HCT116 (cell line): ENCODE measurements around the gene MAP3K5. TPM values are rescaled to one million over a fixed set of nuclear protein-coding genes. Genes with fewer than 3 reads are reported as not detected.

Experiments
- ATAC-seq: fragments of 200-7000 bp; cut with Tn5 transposase; 2 replicates; pipeline ENCODE4 v1.9.1; 2020; ENCODE audit warnings: mild to moderate bottlenecking, moderate library complexity
- BruUV-seq: library from RNA; stranded (reverse); fragments of 400-500 nt; replicated peaks from 2 replicates; lab custom pipeline; 2021; lab: Mats Ljungman, UMichigan
- CTCF ChIA-PET: fragments of 300-600 bp; sonication (Branson Sonifier 250); formaldehyde crosslinking; loops from one replicate; lab custom pipeline; 2021; ENCODE audit warnings: antibody characterized with exemption; lab: Charles Lee
- POLR2A ChIA-PET: fragments of 300-600, 350-600 bp; sonication (Branson Sonifier 250); formaldehyde crosslinking; loops from one replicate; lab custom pipeline; 2021; ENCODE audit warnings: antibody characterized with exemption; lab: Charles Lee
- RAD21 ChIA-PET, 2 experiments: fragments of 300-600 bp; sonication (Branson Sonifier 250); formaldehyde crosslinking; loops; one replicate each; lab custom pipeline; 2023; ENCODE audit warnings: low total read pairs in 2 of 2; ENCODE audit not compliant: uncharacterized antibody in 2 of 2, unreplicated experiment in 2 of 2, low non-redundant PET in 1 of 2; lab: Charles Lee
- DNase-seq: peaks from one replicate; pipeline ENCODE4 v3.0.0-alpha.2; 2010; ENCODE audit warnings: low read depth, low spot score
- H2AFZ ChIP-seq: fragments of 200-600 bp; shearing (Covaris generic), sonication (generic); 2 replicates; pipeline ENCODE4 v1.6.1; 2017; ENCODE audit warnings: low read depth, mixed run types, mixed read lengths, antibody characterized with exemption, low read length; ENCODE audit not compliant: poor library complexity, severe bottlenecking
- H3K27ac ChIP-seq: 2 replicates; pipeline ENCODE4 v1.5.1; 2012; ENCODE audit warnings: low read depth, low read length
- H3K27me3 ChIP-seq: fragments of 200-600 bp; sonication (generic); 2 replicates; pipeline ENCODE4 v1.6.1; 2016; ENCODE audit warnings: mixed run types, low read length, mixed read lengths; ENCODE audit not compliant: insufficient read depth
- H3K36me3 ChIP-seq, 2 experiments: fragments of 200-500 bp in 1 of 2; fragments of 200-600 bp in 1 of 2; sonication (Bioruptor generic) in 1 of 2; sonication (generic) in 1 of 2; 2 replicates each; pipeline versions ENCODE4 v1.5.1 to v1.6.1; 2014 to 2016; ENCODE audit warnings: low read length in 2 of 2, inconsistent platforms in 1 of 2, mixed read lengths in 1 of 2, mixed run types in 1 of 2; ENCODE audit not compliant: insufficient read depth in 2 of 2, control insufficient read depth in 1 of 2
- H3K4me1 ChIP-seq, 2 experiments: fragments of 200-600 bp in 1 of 2; sonication (generic) in 1 of 2; 2 replicates each; pipeline versions ENCODE4 v1.5.1 to v1.6.1; 2012 to 2017; ENCODE audit warnings: low read length in 2 of 2, inconsistent platforms in 1 of 2, mild to moderate bottlenecking in 1 of 2, mixed read lengths in 1 of 2, mixed run types in 1 of 2, moderate library complexity in 1 of 2; ENCODE audit not compliant: insufficient read depth in 2 of 2, control insufficient read depth in 1 of 2
- H3K4me2 ChIP-seq: fragments of 200-600 bp; sonication (generic); 2 replicates; pipeline ENCODE4 v1.6.1; 2017; ENCODE audit warnings: mixed run types, low read length, mixed read lengths
- H3K4me3 ChIP-seq, 2 experiments: fragments of 200-600 bp in 1 of 2; sonication (generic) in 1 of 2; replicated peaks in 1 of 2; 2 replicates each; pipeline ENCODE4 v1.5.1; 2011 to 2016; ENCODE audit warnings: low read length in 2 of 2, control low read depth in 1 of 2, low read depth in 1 of 2, mild to moderate bottlenecking in 1 of 2, mixed read lengths in 1 of 2, mixed run types in 1 of 2
- H3K79me2 ChIP-seq: fragments of 200-600 bp; sonication (generic); 2 replicates; pipeline ENCODE4 v1.6.1; 2017; ENCODE audit warnings: mild to moderate bottlenecking, mixed run types, low read length, moderate library complexity, mixed read lengths; ENCODE audit not compliant: insufficient read depth
- H3K9ac ChIP-seq: fragments of 200-600 bp; sonication (generic); 2 replicates; pipeline ENCODE4 v1.6.1; 2016; ENCODE audit warnings: low read length, mixed read lengths
- H3K9me2 ChIP-seq: fragments of 200-600 bp; sonication (generic), shearing (Covaris generic); 2 replicates; pipeline ENCODE4 v1.6.1; 2017; ENCODE audit warnings: mixed run types, mild to moderate bottlenecking, moderate library complexity; ENCODE audit not compliant: insufficient read depth
- H3K9me3 ChIP-seq, 2 experiments: fragments of 200-500 bp in 1 of 2; fragments of 200-600 bp in 1 of 2; sonication (Bioruptor generic) in 1 of 2; sonication (generic) in 1 of 2; 2 replicates each; pipeline ENCODE4 v1.6.1; 2014 to 2017; ENCODE audit warnings: low read length in 2 of 2, mixed read lengths in 2 of 2, inconsistent platforms in 1 of 2, low read depth in 1 of 2, mild to moderate bottlenecking in 1 of 2, mixed run types in 1 of 2, moderate library complexity in 1 of 2; ENCODE audit not compliant: control insufficient read depth in 1 of 2, insufficient read depth in 1 of 2
- H4K20me1 ChIP-seq: fragments of 200-600 bp; sonication (generic), shearing (Covaris generic); 2 replicates; pipeline ENCODE4 v1.6.1; 2017; ENCODE audit warnings: mixed run types, mild to moderate bottlenecking, moderate library complexity; ENCODE audit not compliant: insufficient read depth
- ATF3 ChIP-seq: IDR thresholded peaks from 2 replicates; pipeline ENCODE4 v1.6.1; 2012
- CTCF ChIP-seq, 3 experiments: fragments of 200-600 bp in 1 of 3; sonication (generic) in 1 of 3; IDR thresholded peaks in 2 of 3; conservative IDR thresholded peaks in 1 of 3; 2 replicates each; pipeline ENCODE4 v1.5.1; 2012 to 2017; ENCODE audit warnings: low read depth in 2 of 3, low read length in 2 of 3, antibody characterized with exemption in 1 of 3, borderline replicate concordance in 1 of 3, control low read depth in 1 of 3, mild to moderate bottlenecking in 1 of 3, mixed read lengths in 1 of 3, mixed run types in 1 of 3, moderate library complexity in 1 of 3; ENCODE audit not compliant: insufficient read depth in 1 of 3
- EGR1 ChIP-seq: IDR thresholded peaks from 2 replicates; pipeline ENCODE4 v1.6.1; 2012; ENCODE audit warnings: low read depth
- EZH2phosphoT487 ChIP-seq: fragments of 200-600 bp; IDR thresholded peaks from 2 replicates; pipeline ENCODE4 v1.6.1; 2018; ENCODE audit warnings: antibody characterized with exemption, borderline replicate concordance
- POLR2A ChIP-seq: IDR thresholded peaks from 2 replicates; pipeline ENCODE4 v1.7.0; 2011; ENCODE audit warnings: borderline replicate concordance; ENCODE audit not compliant: insufficient read depth, insufficient read length; ENCODE audit errors: extremely low read depth
- POLR2AphosphoS5 ChIP-seq: IDR thresholded peaks from 2 replicates; pipeline ENCODE4 v1.6.1; 2011; ENCODE audit warnings: mild to moderate bottlenecking, low read depth, low read length, moderate library complexity
- SP1 ChIP-seq: IDR thresholded peaks from 2 replicates; pipeline ENCODE4 v1.6.1; 2012; ENCODE audit warnings: low read depth
- SRF ChIP-seq: IDR thresholded peaks from 2 replicates; pipeline ENCODE4 v1.6.1; 2012; ENCODE audit warnings: low read depth
- intact Hi-C: fragments of 100-400 bp; cut with micrococcal nuclease; formaldehyde crosslinking; loops from 2 replicates; pipeline ENCODE4 v1.10.0; 2022
- total RNA-seq: library from RNA; stranded (reverse); gene quantifications from one replicate; pipeline ENCODE4 v1.2.1, GENCODE V29; 2021; ENCODE audit not compliant: unreplicated experiment

Gene MAP3K5
- total RNA-seq, 1 experiment from 2014 or later = 11.8 TPM

- ChIA-PET RAD21 (no interaction called here), CTCF (interaction anchor here (0.7 to 0.8 kb wide), 2 partner anchors 68 to 163 kb away, joined by 3 read pairs; partner anchors contain the start of gene MAP3K5), POLR2A (no interaction called here)
- H3K9me3 ChIP-seq = no peaks in the 10 kb centered on the region
- no peaks in the 10 kb centered on the region for H3K79me2 ChIP-seq
- no peaks in the 10 kb centered on the region for H3K27me3 ChIP-seq
- DNase-seq (no peak), ATAC-seq (no peak)
- BruUV-seq = no TSS peak
- no peaks in the 10 kb centered on the region for H3K36me3 ChIP-seq
- H3K4me1 ChIP-seq = peaks cover 0 to 5% of the 10 kb centered on the region in 2 experiments; a peak in 3 of 4 replicates
- no peak overlapping the region for H3K9ac ChIP-seq
- H3K27ac ChIP-seq = no peak overlapping the region
- H3K9me2 ChIP-seq = no peaks in the 10 kb centered on the region
- intact Hi-C loops = no loop called here
- no peak overlapping the region for H3K4me3 ChIP-seq
- no peaks in the 10 kb centered on the region for H4K20me1 ChIP-seq
- no peak overlapping the region for H2AFZ ChIP-seq
- H3K4me2 ChIP-seq = 0 out of 2 replicates have a peak overlapping the region, but pooled peaks have one; percentile 6
- TF ChIP-seq CTCF (IDR thresholded peaks at IDR 0.05 in 2 of 3, conservative IDR thresholded peaks at IDR 0.05 in 1 of 3; ENCODE audit: borderline replicate concordance in 1 of 3, insufficient read depth in 1 of 3, low read depth in 2 of 3, low read length in 2 of 3) (no peak), ATF3 (no peak), POLR2A (no peak), EZH2phosphoT487 (no peak), EGR1 (peak; percentile 50; the same call in 1 of the 2 replicates), SP1 (no peak), POLR2AphosphoS5 (no peak)
These were observed 68.5 kb downstream of the MAP3K5 start for GRCh38 chr6:136723780-136724179.

- Histone ChIP-seq H3K9me2 (no peaks in the 10 kb centered on the region), H3K4me2 (no peak overlapping the region), H3K79me2 (no peaks in the 10 kb centered on the region), H3K4me1 (peaks cover 0 to 5% of the 10 kb centered on the region in 2 experiments; a peak in 3 of 4 replicates), H3K4me3 (no peak overlapping the region)
- POLR2A ChIA-PET = no interaction called here
- no peak for TF ChIP-seq SRF
- TF ChIP-seq ATF3 = no peak
- TF ChIP-seq, all 23 proteins: peak for 0
- no peak for DNase-seq
- no peaks in the 10 kb centered on the region for H3K27me3 ChIP-seq
- no peaks in the 10 kb centered on the region for H3K9me3 ChIP-seq
- H4K20me1 ChIP-seq = no peaks in the 10 kb centered on the region
- H3K9ac ChIP-seq = no peak overlapping the region
- no peak overlapping the region for H2AFZ ChIP-seq
- ChIA-PET RAD21 (no interaction called here), CTCF (no interaction called here)
- H3K27ac ChIP-seq = no peak overlapping the region
- intact Hi-C loops = no loop called here
- no peak for ATAC-seq
- no peaks in the 10 kb centered on the region for H3K36me3 ChIP-seq
- BruUV-seq = no TSS peak
These were observed 70.8 kb downstream of the MAP3K5 start for GRCh38 chr6:136721467-136721866.
